K562 (cell line): ENCODE measurements around the gene CHD2. TPM values are rescaled to one million over a fixed set of nuclear protein-coding genes. Genes with fewer than 3 reads are reported as not detected.

Experiments
- CBX1 ChIP-seq: sonication (generic); IDR thresholded peaks from 2 replicates; pipeline ENCODE4 v1.6.1; 2016; ENCODE audit warnings: antibody characterized with exemption, low read depth, mild to moderate bottlenecking
- CHD4 ChIP-seq: fragments of 200-600 bp; sonication (generic); IDR thresholded peaks from 3 replicates; pipeline ENCODE4 v1.6.1; 2012; ENCODE audit warnings: low read depth, mild to moderate bottlenecking, mixed read lengths, low read length, inconsistent platforms; ENCODE audit not compliant: insufficient read depth, insufficient replicate concordance, poor library complexity, severe bottlenecking
- DACH1 ChIP-seq: fragments of 450-650 bp; IDR thresholded peaks from 2 replicates; pipeline ENCODE4 v1.6.1; 2018; ENCODE audit not compliant: partially characterized antibody
- FUS ChIP-seq: fragments of 200-400 bp; formaldehyde crosslinking; optimal IDR thresholded peaks from 2 replicates; pipeline ENCODE3; 2017; ENCODE audit warnings: low read depth, low read length
- GABPB2 ChIP-seq: fragments of 250-450 bp; sonication (Bioruptor Pico); conservative IDR thresholded peaks from 2 replicates; pipeline ENCODE4 v1.5.1; 2021; ENCODE audit warnings: mild to moderate bottlenecking
- HDAC3 ChIP-seq: fragments of 450-650 bp; IDR thresholded peaks from 2 replicates; pipeline ENCODE4 v1.6.1; 2018; ENCODE audit warnings: borderline replicate concordance, mild to moderate bottlenecking, moderate library complexity; ENCODE audit not compliant: partially characterized antibody
- PHF21A ChIP-seq: fragments of 450-650 bp; IDR thresholded peaks from 2 replicates; pipeline ENCODE4 v1.6.1; 2017; ENCODE audit warnings: low read depth, borderline replicate concordance
- PHF8 ChIP-seq: fragments of 200-600 bp; sonication (generic); IDR thresholded peaks from 2 replicates; pipeline ENCODE4 v1.6.1; 2012; ENCODE audit warnings: mixed run types, mild to moderate bottlenecking, inconsistent platforms, low read length, moderate library complexity, borderline replicate concordance
- PML ChIP-seq: IDR thresholded peaks from 2 replicates; pipeline ENCODE4 v1.6.1; 2012; ENCODE audit warnings: low read length, inconsistent platforms
- POLR2G ChIP-seq: fragments of 200-400 bp; formaldehyde crosslinking; IDR thresholded peaks from 2 replicates; pipeline ENCODE4 v1.6.1; 2017; ENCODE audit warnings: low read depth, mild to moderate bottlenecking, antibody characterized with exemption, low read length, moderate library complexity
- SAFB2 ChIP-seq: fragments of 200-400 bp; formaldehyde crosslinking; IDR thresholded peaks from 2 replicates; pipeline ENCODE4 v1.6.1; 2018; ENCODE audit warnings: borderline replicate concordance, low read length, low read depth, moderate library complexity; ENCODE audit not compliant: severe bottlenecking
- SIX5 ChIP-seq, 2 experiments: IDR thresholded peaks; 2 replicates each; pipeline ENCODE4 v1.6.1; 2011; ENCODE audit warnings: low read length in 2 of 2, borderline replicate concordance in 1 of 2, low read depth in 1 of 2, mild to moderate bottlenecking in 1 of 2, moderate library complexity in 1 of 2; ENCODE audit not compliant: insufficient read depth in 1 of 2
- SREBF1 ChIP-seq: fragments of 150-350 bp; IDR thresholded peaks from 2 replicates; pipeline ENCODE4 v1.6.1; 2014; ENCODE audit warnings: antibody characterized with exemption, low read depth, low read length, borderline replicate concordance
- YBX1 ChIP-seq: fragments of 450-650 bp; IDR thresholded peaks from 2 replicates; pipeline ENCODE4 v1.7.1; 2016; ENCODE audit warnings: mild to moderate bottlenecking
- ZBTB7A ChIP-seq: IDR thresholded peaks from 2 replicates; pipeline ENCODE4 v1.6.1; 2011; ENCODE audit warnings: low read depth, mild to moderate bottlenecking, low read length, moderate library complexity, borderline replicate concordance; ENCODE audit not compliant: control insufficient read depth
- ZNF12 ChIP-seq: sonication (generic); formaldehyde crosslinking; IDR thresholded peaks from 2 replicates; pipeline ENCODE4 v1.4.0; 2020; ENCODE audit warnings: mild to moderate bottlenecking, missing genetic modification reagents
- ZNF217 ChIP-seq: sonication (generic); formaldehyde crosslinking; IDR thresholded peaks from 2 replicates; pipeline ENCODE4 v1.8.0; 2022; ENCODE audit warnings: mild to moderate bottlenecking, missing genetic modification reagents
- ZNF282 ChIP-seq: sonication (generic); formaldehyde crosslinking; IDR thresholded peaks from 2 replicates; pipeline ENCODE4 v1.8.1; 2023; ENCODE audit warnings: missing genetic modification reagents
- ZNF644 ChIP-seq: fragments of 200-800 bp; sonication (Bioruptor generic); IDR thresholded peaks from 2 replicates; pipeline ENCODE4 v1.6.1; 2016; ENCODE audit warnings: low read depth, missing genetic modification characterization, missing compliant biosample characterization
- polyA plus RNA-seq, 8 experiments: library from polyadenylated mRNA; depleted of rRNA in 4 of 8; stranded (reverse) in 5 of 8; unstranded in 3 of 8; fragments of >200 nt; fragmentation: Nextera tagmentation in 2 of 8; fragmentation: Illumina TruSeq in 1 of 8; extraction: Ambion mirVana in 2 of 8; extraction: Trizol in 1 of 8; gene quantifications; 2 replicates each; pipeline versions ENCODE4 v1.2.1 to v1.2.3, GENCODE V29; 2011 to 2014; ENCODE audit warnings: inconsistent platforms in 1 of 8, missing spikeins in 1 of 8
- total RNA-seq, 7 experiments: library from RNA; depleted of rRNA in 6 of 7; stranded (reverse); fragments of >200 nt in 6 of 7; fragmentation: Illumina TruSeq in 2 of 7; extraction: Trizol in 2 of 7; gene quantifications; 2 replicates each; pipeline versions ENCODE4 v1.2.1 to v1.2.3, GENCODE V29; 2011 to 2021; ENCODE audit warnings: low replicate concordance in 1 of 7
- TF ChIP-seq, protein P1 (sequence below): fragments of 250-450 bp; sonication (Bioruptor Pico); IDR thresholded peaks from 2 replicates; pipeline ENCODE4 v1.5.0; 2022; ENCODE audit warnings: mild to moderate bottlenecking
- TF ChIP-seq, protein P2 (sequence below), 2 experiments: IDR thresholded peaks; 2 replicates each; pipeline ENCODE4 v1.6.1; 2011; ENCODE audit warnings: borderline replicate concordance in 1 of 2, control low read depth in 1 of 2, low read depth in 1 of 2, low read length in 1 of 2, mild to moderate bottlenecking in 1 of 2, mixed read lengths in 1 of 2, moderate library complexity in 1 of 2; ENCODE audit not compliant: insufficient read depth in 1 of 2, insufficient read length in 1 of 2, poor library complexity in 1 of 2, severe bottlenecking in 1 of 2; ENCODE audit errors: extremely low read depth in 1 of 2
- TF ChIP-seq, protein P3 (sequence below): fragments of 450-650 bp; formaldehyde crosslinking; IDR thresholded peaks from 2 replicates; pipeline ENCODE4 v1.4.0; 2020; ENCODE audit warnings: mild to moderate bottlenecking, moderate library complexity

Gene CHD2
- total and polyA plus RNA-seq, 9 of the 15 experiments (the other 6 are each of a cell fraction or from before 2014, with no cell fraction given), result 38.9 to 70.8 (median 56.2) TPM

DNA sequence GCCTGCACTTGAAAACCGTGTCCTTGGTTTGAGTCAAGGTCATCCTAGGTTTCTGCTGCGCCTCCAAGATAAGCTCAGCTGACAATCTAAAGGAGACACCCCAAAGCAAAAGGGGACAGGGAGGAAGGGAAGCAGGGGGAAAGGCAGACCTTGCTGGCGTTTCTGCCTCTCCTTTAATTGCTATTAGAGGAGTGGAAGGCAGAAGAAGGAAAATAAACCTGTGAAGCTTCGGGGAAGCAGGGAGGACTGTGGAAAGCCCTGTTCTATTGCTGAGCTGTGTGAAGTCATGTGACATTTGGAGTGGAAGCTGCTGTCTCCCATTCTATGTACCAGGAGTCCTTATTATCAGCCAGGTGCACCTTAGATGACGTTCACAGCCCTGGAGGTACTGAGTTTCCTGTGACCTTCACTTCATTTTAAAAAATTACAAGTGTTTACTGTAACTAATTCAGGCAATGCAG, 21.5 kb upstream of the CHD2 start (continued):
- TF ChIP-seq ZBTB7A (no peak), HDAC3 (no peak), PML (no peak), CHD4 (no peak), ZNF217 (CRISPR knock-in tag) (no peak), ZNF12 (no peak), SIX5 (IDR thresholded peaks at IDR 0.05; ENCODE audit: borderline replicate concordance in 1 of 2, insufficient read depth in 1 of 2, low read depth in 1 of 2, low read length in 2 of 2) (no peak), YBX1 (no peak), GABPB2 (CRISPR knock-in tag) (no peak), POLR2G (no peak), SREBF1 (no peak), FUS (no peak), PHF8 (no peak; the same call in 1 of the 2 replicates), DACH1 (peak; percentile 20), PHF21A (no peak), CBX1 (no peak), ZNF282 (CRISPR knock-in tag) (no peak), SAFB2 (no peak), ZNF644 (tag) (no peak)
- TF ChIP-seq, protein P1, sequence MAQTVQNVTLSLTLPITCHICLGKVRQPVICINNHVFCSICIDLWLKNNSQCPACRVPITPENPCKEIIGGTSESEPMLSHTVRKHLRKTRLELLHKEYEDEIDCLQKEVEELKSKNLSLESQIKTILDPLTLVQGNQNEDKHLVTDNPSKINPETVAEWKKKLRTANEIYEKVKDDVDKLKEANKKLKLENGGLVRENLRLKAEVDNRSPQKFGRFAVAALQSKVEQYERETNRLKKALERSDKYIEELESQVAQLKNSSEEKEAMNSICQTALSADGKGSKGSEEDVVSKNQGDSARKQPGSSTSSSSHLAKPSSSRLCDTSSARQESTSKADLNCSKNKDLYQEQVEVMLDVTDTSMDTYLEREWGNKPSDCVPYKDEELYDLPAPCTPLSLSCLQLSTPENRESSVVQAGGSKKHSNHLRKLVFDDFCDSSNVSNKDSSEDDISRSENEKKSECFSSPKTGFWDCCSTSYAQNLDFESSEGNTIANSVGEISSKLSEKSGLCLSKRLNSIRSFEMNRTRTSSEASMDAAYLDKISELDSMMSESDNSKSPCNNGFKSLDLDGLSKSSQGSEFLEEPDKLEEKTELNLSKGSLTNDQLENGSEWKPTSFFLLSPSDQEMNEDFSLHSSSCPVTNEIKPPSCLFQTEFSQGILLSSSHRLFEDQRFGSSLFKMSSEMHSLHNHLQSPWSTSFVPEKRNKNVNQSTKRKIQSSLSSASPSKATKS (CRISPR knock-in tag), result no peak
- TF ChIP-seq, protein P2, sequence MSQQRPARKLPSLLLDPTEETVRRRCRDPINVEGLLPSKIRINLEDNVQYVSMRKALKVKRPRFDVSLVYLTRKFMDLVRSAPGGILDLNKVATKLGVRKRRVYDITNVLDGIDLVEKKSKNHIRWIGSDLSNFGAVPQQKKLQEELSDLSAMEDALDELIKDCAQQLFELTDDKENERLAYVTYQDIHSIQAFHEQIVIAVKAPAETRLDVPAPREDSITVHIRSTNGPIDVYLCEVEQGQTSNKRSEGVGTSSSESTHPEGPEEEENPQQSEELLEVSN (IDR thresholded peaks at IDR 0.05; ENCODE audit: borderline replicate concordance in 1 of 2, extremely low read depth in 1 of 2, insufficient read depth in 1 of 2, insufficient read length in 1 of 2, low read depth in 1 of 2, low read length in 1 of 2, poor library complexity in 1 of 2, severe bottlenecking in 1 of 2), result no peak
- TF ChIP-seq, protein P3, sequence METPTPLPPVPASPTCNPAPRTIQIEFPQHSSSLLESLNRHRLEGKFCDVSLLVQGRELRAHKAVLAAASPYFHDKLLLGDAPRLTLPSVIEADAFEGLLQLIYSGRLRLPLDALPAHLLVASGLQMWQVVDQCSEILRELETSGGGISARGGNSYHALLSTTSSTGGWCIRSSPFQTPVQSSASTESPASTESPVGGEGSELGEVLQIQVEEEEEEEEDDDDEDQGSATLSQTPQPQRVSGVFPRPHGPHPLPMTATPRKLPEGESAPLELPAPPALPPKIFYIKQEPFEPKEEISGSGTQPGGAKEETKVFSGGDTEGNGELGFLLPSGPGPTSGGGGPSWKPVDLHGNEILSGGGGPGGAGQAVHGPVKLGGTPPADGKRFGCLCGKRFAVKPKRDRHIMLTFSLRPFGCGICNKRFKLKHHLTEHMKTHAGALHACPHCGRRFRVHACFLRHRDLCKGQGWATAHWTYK (CRISPR knock-in tag), result no peak
